GM19099 (cell line): Measurements from ENCODE around the gene CCR2.

Experiments
- POLR2A ChIP-seq: IDR thresholded peaks from 3 replicates; pipeline ENCODE4 v1.6.1; 2011; ENCODE audit warnings: low read depth; ENCODE audit not compliant: insufficient read length; ENCODE audit errors: extremely low read depth

The CCR2 gene

GRCh38 chr3:46353647-46354410 is at the start of gene CCR2:
Gene CCR2, plus strand, starts transcription at chr3:46354111. Its CDS starts 3,417 bp downstream, at chr3:46357528.
- TF ChIP-seq POLR2A, result no peak

GRCh38 chr3:46304739-46305138 is 49.2 kb upstream of the CCR2 start:
- TF ChIP-seq POLR2A, result no peak

- no peak for TF ChIP-seq POLR2A
These were observed 40.9 kb upstream of the CCR2 start for GRCh38 chr3:46312991-46313390.

GRCh38 chr3:46314517-46314916 is 39.4 kb upstream of the CCR2 start:
- TF ChIP-seq POLR2A, result no peak

- TF ChIP-seq POLR2A, result no peak
These were observed 37.7 kb upstream of the CCR2 start for GRCh38 chr3:46316206-46316605.

GRCh38 chr3:46318207-46318927 is 35.5 kb upstream of the CCR2 start:
- TF ChIP-seq POLR2A, result no peak

- TF ChIP-seq POLR2A, result no peak
These were observed 32.3 kb upstream of the CCR2 start for GRCh38 chr3:46321461-46322104.

- no peak for TF ChIP-seq POLR2A
These were observed 29.9 kb upstream of the CCR2 start for GRCh38 chr3:46324036-46324435.

GRCh38 chr3:46325645-46326300 is 28.1 kb upstream of the CCR2 start:
- no peak for TF ChIP-seq POLR2A

- no peak for TF ChIP-seq POLR2A
These were observed 19.0 kb upstream of the CCR2 start for GRCh38 chr3:46334741-46335478.

GRCh38 chr3:46335541-46335940 is 18.4 kb upstream of the CCR2 start:
- no peak for TF ChIP-seq POLR2A

GRCh38 chr3:46337911-46338310 is 16.0 kb upstream of the CCR2 start:
- TF ChIP-seq POLR2A, result no peak

- TF ChIP-seq POLR2A, result no peak
These were observed 15.1 kb upstream of the CCR2 start for GRCh38 chr3:46338840-46339239.

GRCh38 chr3:46344476-46344875 is 9.4 kb upstream of the CCR2 start:
- no peak for TF ChIP-seq POLR2A

GRCh38 chr3:46348823-46349482 is 5.0 kb upstream of the CCR2 start:
- TF ChIP-seq POLR2A, result no peak
